AG04449 (cell line): ENCODE data around the gene AKR1D1.

ENCODE experiments used
- CTCF ChIA-PET: fragments of 350-600 bp; formaldehyde crosslinking; extraction: SDS; loops from one replicate; lab custom pipeline; 2021; ENCODE audit warnings: antibody characterized with exemption; lab: Yijun Ruan, JAX
- POLR2A ChIA-PET: fragments of 400-600, 350-600 bp; formaldehyde crosslinking; extraction: SDS; loops from one replicate; lab custom pipeline; 2020; ENCODE audit warnings: antibody characterized with exemption, inconsistent platforms; lab: Yijun Ruan, JAX
- DNase-seq: peaks from one replicate; pipeline ENCODE4 v3.0.0-alpha.2; 2010; ENCODE audit warnings: low read depth, low spot score
- H3K4me3 ChIP-seq: 2 replicates; pipeline ENCODE4 v1.5.1; 2011; ENCODE audit warnings: low read depth, mild to moderate bottlenecking, control low read depth, low read length
- TF ChIP-seq, protein P1 (sequence below): IDR thresholded peaks from one replicate; pipeline ENCODE4 v1.5.1; 2011; ENCODE audit warnings: mild to moderate bottlenecking, moderate library complexity, low read length, control low read depth, inconsistent platforms; ENCODE audit not compliant: insufficient read depth; ENCODE audit errors: missing control alignments

The AKR1D1 gene

DNA sequence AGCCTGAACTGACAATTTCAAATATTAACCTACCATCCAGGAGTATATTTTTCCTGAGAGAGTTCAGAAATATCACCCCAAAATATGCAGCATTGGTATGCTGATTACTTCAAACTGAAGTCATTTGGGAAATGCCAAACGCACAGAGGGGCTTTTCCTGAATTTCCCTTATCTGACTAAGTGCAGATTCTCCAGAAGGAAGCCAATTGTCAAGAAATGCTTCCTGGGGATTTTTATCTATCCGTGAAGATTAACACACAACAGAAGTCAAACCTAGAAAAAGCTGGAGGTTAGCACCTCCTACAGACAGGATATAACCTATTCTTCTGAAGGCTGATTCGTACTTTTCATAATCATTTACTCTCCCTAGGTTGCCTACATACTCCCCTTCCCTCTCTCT is 91.0 kb downstream of the AKR1D1 start:
- ChIA-PET POLR2A (no interaction called here), CTCF (interaction anchor here (1.1 kb wide), 1 partner anchor 572 kb away, joined by 4 read pairs; no protein-coding TSS in a partner anchor)
- TF ChIP-seq, protein P1, sequence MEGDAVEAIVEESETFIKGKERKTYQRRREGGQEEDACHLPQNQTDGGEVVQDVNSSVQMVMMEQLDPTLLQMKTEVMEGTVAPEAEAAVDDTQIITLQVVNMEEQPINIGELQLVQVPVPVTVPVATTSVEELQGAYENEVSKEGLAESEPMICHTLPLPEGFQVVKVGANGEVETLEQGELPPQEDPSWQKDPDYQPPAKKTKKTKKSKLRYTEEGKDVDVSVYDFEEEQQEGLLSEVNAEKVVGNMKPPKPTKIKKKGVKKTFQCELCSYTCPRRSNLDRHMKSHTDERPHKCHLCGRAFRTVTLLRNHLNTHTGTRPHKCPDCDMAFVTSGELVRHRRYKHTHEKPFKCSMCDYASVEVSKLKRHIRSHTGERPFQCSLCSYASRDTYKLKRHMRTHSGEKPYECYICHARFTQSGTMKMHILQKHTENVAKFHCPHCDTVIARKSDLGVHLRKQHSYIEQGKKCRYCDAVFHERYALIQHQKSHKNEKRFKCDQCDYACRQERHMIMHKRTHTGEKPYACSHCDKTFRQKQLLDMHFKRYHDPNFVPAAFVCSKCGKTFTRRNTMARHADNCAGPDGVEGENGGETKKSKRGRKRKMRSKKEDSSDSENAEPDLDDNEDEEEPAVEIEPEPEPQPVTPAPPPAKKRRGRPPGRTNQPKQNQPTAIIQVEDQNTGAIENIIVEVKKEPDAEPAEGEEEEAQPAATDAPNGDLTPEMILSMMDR: no peak
- no peak overlapping the region for H3K4me3 ChIP-seq
- no peak for DNase-seq

DNA sequence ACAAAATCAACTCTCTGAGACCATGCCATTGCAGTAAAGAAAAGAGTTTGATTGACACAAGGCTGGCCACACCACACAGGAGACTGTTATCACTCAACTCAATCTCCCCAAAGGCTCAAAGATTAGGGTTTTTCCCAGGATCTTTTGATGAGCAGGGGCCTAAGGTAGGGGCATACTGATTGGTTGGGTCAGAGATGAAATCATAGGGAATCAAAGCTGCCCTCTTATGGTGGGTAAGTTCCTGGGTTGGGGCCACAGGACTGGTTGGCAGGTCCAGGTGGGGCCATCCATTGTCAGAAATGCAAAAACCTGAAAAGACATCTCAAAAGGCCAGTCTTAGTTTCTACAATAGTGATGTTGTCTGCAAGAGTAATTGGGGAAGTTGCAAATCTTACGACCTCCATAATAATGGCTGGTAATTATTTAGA is 91.6 kb downstream of the AKR1D1 start:
- no peak for DNase-seq
- TF ChIP-seq, protein P1: no peak
- H3K4me3 ChIP-seq: no peak overlapping the region
- ChIA-PET POLR2A (no interaction called here), CTCF (interaction anchor here (1.1 kb wide), 1 partner anchor 571 kb away, joined by 4 read pairs; no protein-coding TSS in a partner anchor)
